H9 (cell line): Measurements from ENCODE around the gene RLF. TPM values are rescaled to one million over a fixed set of nuclear protein-coding genes. Genes with fewer than 3 reads are reported as not detected.

Experiments used
- DNase-seq: peaks from one replicate; pipeline ENCODE4 v3.0.0-alpha.2; 2017
- H2AFZ ChIP-seq: one replicate; pipeline ENCODE4 v1.6.1; 2013; ENCODE audit warnings: mild to moderate bottlenecking, low read length, control low read depth, moderate library complexity
- H2AK5ac ChIP-seq: 2 replicates; pipeline ENCODE4 v1.6.1; 2013; ENCODE audit warnings: low read length, control low read depth, mixed read lengths; ENCODE audit not compliant: insufficient read length
- H2BK120ac ChIP-seq: one replicate; pipeline ENCODE4 v1.6.1; 2013; ENCODE audit warnings: low read depth, mild to moderate bottlenecking, low read length, control low read depth, inconsistent platforms; ENCODE audit not compliant: poor library complexity, severe bottlenecking
- H2BK12ac ChIP-seq: 2 replicates; pipeline ENCODE4 v1.6.1; 2013; ENCODE audit warnings: low read length, control low read depth, mixed read lengths, low read depth; ENCODE audit not compliant: insufficient read length
- H2BK15ac ChIP-seq: 2 replicates; pipeline ENCODE4 v1.6.1; 2013; ENCODE audit warnings: low read depth, low read length, control low read depth
- H2BK20ac ChIP-seq: one replicate; pipeline ENCODE4 v1.6.1; 2013; ENCODE audit warnings: low read depth, mild to moderate bottlenecking, low read length, control low read depth, inconsistent platforms; ENCODE audit not compliant: poor library complexity, severe bottlenecking
- H2BK5ac ChIP-seq: 2 replicates; pipeline ENCODE4 v1.6.1; 2013; ENCODE audit warnings: low read length, control low read depth, mixed read lengths; ENCODE audit not compliant: insufficient read length
- H3K14ac ChIP-seq: 2 replicates; pipeline ENCODE4 v1.6.1; 2013; ENCODE audit warnings: low read length, control low read depth; ENCODE audit not compliant: insufficient read depth
- H3K18ac ChIP-seq: 2 replicates; pipeline ENCODE4 v1.6.1; 2013; ENCODE audit warnings: low read depth, mild to moderate bottlenecking, mixed read lengths, low read length, control low read depth; ENCODE audit not compliant: insufficient read length
- H3K23ac ChIP-seq: 2 replicates; pipeline ENCODE4 v1.6.1; 2013; ENCODE audit warnings: low read length, control low read depth, mixed read lengths, low read depth; ENCODE audit not compliant: insufficient read length
- H3K23me2 ChIP-seq: 2 replicates; pipeline ENCODE4 v1.6.1; 2013; ENCODE audit warnings: low read depth, mild to moderate bottlenecking, mixed read lengths, low read length, control low read depth; ENCODE audit not compliant: insufficient read length, poor library complexity, severe bottlenecking
- H3K27ac ChIP-seq: 2 replicates; pipeline ENCODE4 v1.5.1; 2013; ENCODE audit warnings: low read length, control low read depth, mixed read lengths, low read depth; ENCODE audit not compliant: insufficient read length
- H3K27me3 ChIP-seq: 2 replicates; pipeline ENCODE4 v1.6.1; 2013; ENCODE audit warnings: low read length, control low read depth, inconsistent platforms; ENCODE audit not compliant: insufficient read depth
- H3K4ac ChIP-seq: 2 replicates; pipeline ENCODE4 v1.6.1; 2013; ENCODE audit warnings: low read depth, mild to moderate bottlenecking, control low read depth, inconsistent platforms, low read length, moderate library complexity
- H3K4me1 ChIP-seq: 2 replicates; pipeline ENCODE4 v1.6.1; 2013; ENCODE audit warnings: low read length, control low read depth, inconsistent platforms; ENCODE audit not compliant: insufficient read depth
- H3K4me2 ChIP-seq: 2 replicates; pipeline ENCODE4 v1.6.1; 2013; ENCODE audit warnings: low read length, control low read depth, mixed read lengths; ENCODE audit not compliant: insufficient read length, insufficient read depth
- H3K56ac ChIP-seq: 2 replicates; pipeline ENCODE4 v1.6.1; 2013; ENCODE audit warnings: low read depth, mild to moderate bottlenecking, mixed read lengths, low read length, control low read depth; ENCODE audit not compliant: insufficient read length
- H3K79me1 ChIP-seq: 2 replicates; pipeline ENCODE4 v1.6.1; 2013; ENCODE audit warnings: low read depth, mild to moderate bottlenecking, moderate library complexity, low read length, control low read depth, inconsistent platforms; ENCODE audit not compliant: insufficient read depth, poor library complexity, severe bottlenecking
- H3K79me2 ChIP-seq: 2 replicates; pipeline ENCODE4 v1.6.1; 2013; ENCODE audit warnings: low read length, control low read depth, inconsistent platforms; ENCODE audit not compliant: insufficient read depth
- H3K9ac ChIP-seq: 2 replicates; pipeline ENCODE4 v1.6.1; 2013; ENCODE audit warnings: low read length, control low read depth, mixed read lengths; ENCODE audit not compliant: insufficient read length; ENCODE audit errors: extremely low read depth
- H3K9me3 ChIP-seq: one replicate; pipeline ENCODE4 v1.6.1; 2013; ENCODE audit warnings: low read depth, low read length, inconsistent platforms; ENCODE audit not compliant: control insufficient read depth
- H3T11ph ChIP-seq: one replicate; pipeline ENCODE4 v1.6.1; 2013; ENCODE audit warnings: mild to moderate bottlenecking, low read length, control low read depth, inconsistent platforms
- H4K20me1 ChIP-seq: one replicate; pipeline ENCODE4 v1.6.1; 2013; ENCODE audit not compliant: control insufficient read depth, insufficient read length, insufficient read depth
- H4K5ac ChIP-seq: 2 replicates; pipeline ENCODE4 v1.6.1; 2013; ENCODE audit warnings: low read depth, mild to moderate bottlenecking, mixed read lengths, low read length, control low read depth; ENCODE audit not compliant: insufficient read length
- H4K8ac ChIP-seq: replicated peaks from 2 replicates; pipeline ENCODE4 v1.6.1; 2013; ENCODE audit warnings: low read length, control low read depth, mixed read lengths, low read depth; ENCODE audit not compliant: insufficient read length
- H4K91ac ChIP-seq: 2 replicates; pipeline ENCODE4 v1.6.1; 2013; ENCODE audit warnings: low read depth, mild to moderate bottlenecking, moderate library complexity, mixed read lengths, low read length, control low read depth; ENCODE audit not compliant: insufficient read length
- H3K27ac Mint-ChIP-seq, 3 experiments: 2 replicates in 2 of 3; 3 replicates in 1 of 3; pipeline ENCODE4 v1.8.0; 2020 to 2021; ENCODE audit warnings: mixed read lengths in 3 of 3, mild to moderate bottlenecking in 1 of 3, moderate library complexity in 1 of 3
- H3K27me3 Mint-ChIP-seq: 2 replicates; pipeline ENCODE4 v1.8.0; 2021; ENCODE audit warnings: low read depth, mild to moderate bottlenecking, moderate library complexity, mixed read lengths
- H3K36me3 Mint-ChIP-seq, 3 experiments: 2 replicates in 2 of 3; 3 replicates in 1 of 3; pipeline ENCODE4 v1.8.0; 2020 to 2021; ENCODE audit warnings: low read depth in 3 of 3, mixed read lengths in 3 of 3; ENCODE audit not compliant: insufficient read depth in 1 of 3
- H3K4me1 Mint-ChIP-seq, 2 experiments: 2 replicates each; pipeline ENCODE4 v1.8.0; 2020; ENCODE audit warnings: mixed read lengths in 2 of 2
- H3K4me3 Mint-ChIP-seq, 2 experiments: 2 replicates in 1 of 2; 3 replicates in 1 of 2; pipeline ENCODE4 v1.8.0; 2020 to 2021; ENCODE audit warnings: mild to moderate bottlenecking in 2 of 2, mixed read lengths in 2 of 2, moderate library complexity in 1 of 2
- H3K9me3 Mint-ChIP-seq, 2 experiments: 2 replicates in 1 of 2; 3 replicates in 1 of 2; pipeline ENCODE4 v1.8.0; 2020; ENCODE audit warnings: mild to moderate bottlenecking in 2 of 2, mixed read lengths in 2 of 2, moderate library complexity in 1 of 2
- WGBS: extraction: QIAGEN DNeasy Blood & Tissue Kit; methylation state at CpG from one replicate; pipeline ENCODE4 v1.1.7; 2013; ENCODE audit warnings: missing lambda C conversion rate, low lambda C conversion rate, mixed read lengths; ENCODE audit not compliant: insufficient read length; ENCODE audit errors: extremely low coverage; 5-methylcytosine and 5-hydroxymethylcytosine counted together
- total RNA-seq: library from RNA; stranded (reverse); gene quantifications from 2 replicates; pipeline ENCODE4 v1.2.1, GENCODE V29; 2021
- TF ChIP-seq, protein P1 (sequence below): fragments of 200-600 bp; sonication (generic); conservative IDR thresholded peaks from 3 replicates; pipeline ENCODE4 v1.8.0; 2021; ENCODE audit warnings: antibody characterized with exemption, mild to moderate bottlenecking

Gene RLF
- total RNA-seq, 1 experiment from 2014 or later = 19.2 TPM

DNA sequence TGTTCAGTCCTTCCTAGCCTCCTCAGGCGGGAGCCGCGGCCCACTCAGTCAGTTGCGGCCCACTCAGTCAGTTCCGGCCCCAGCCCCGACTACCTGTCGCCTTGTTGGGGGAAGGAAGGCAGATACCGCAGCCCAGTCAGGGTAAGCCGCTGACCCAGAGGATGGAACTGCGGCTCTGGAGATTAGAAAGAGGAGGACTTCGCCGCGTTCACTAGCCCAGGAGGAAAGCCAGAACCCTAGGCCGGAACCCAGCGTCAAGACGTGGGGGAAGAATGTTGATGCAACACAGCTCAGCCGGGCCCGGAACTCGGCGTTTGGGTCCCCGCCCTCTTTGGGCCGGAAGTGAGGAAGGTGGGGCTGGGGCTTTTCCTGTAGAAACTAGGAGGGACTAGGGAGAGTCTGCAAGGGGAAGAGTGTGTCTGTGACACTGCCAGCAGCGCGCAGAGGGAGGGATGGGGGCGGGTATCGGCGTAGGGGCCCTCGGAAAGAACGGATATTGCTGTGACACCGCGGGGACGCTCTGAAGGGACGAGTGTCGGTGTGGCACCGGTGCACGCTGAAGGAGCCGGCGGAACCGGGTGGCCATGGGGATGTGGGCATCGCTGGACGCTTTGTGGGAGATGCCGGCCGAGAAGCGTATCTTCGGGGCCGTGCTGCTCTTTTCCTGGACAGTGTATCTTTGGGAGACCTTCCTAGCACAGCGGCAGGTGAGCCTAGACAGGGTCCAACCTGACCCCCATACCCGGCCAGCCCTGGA lies 96.7 kb downstream of the RLF start, which contains the start of gene ZMPSTE24:
ZMPSTE24 (plus strand) TSS at position 549 of the 757 bp plus-strand sequence; CDS start at position 585, 36 bp downstream.
- peak within 1 kb of the TSS; percentile 96 for H4K5ac ChIP-seq
- no peaks in the 10 kb centered on the region for H3K79me1 ChIP-seq
- H3K27me3 ChIP-seq = no peaks in the 10 kb centered on the region
- peak within 1 kb of the TSS; percentile 88 for H2AFZ ChIP-seq
- peak within 1 kb of the TSS; percentile 87 for H3K56ac ChIP-seq
- H2BK15ac ChIP-seq = no peak within 1 kb of the TSS
- H3K9me3 ChIP-seq = no peaks in the 10 kb centered on the region
- H2BK5ac ChIP-seq = peak within 1 kb of the TSS; percentile 24
- DNase-seq = peak; percentile 98
- Mint-ChIP-seq H3K27me3 (no peaks in the 10 kb centered on the region), H3K4me1 (peaks cover 3 to 5% of the 10 kb centered on the region in 2 experiments; a peak in 3 of 4 replicates), H3K36me3 (peaks cover 13 to 36% (median 32%) of the 10 kb centered on the region in 3 experiments; a peak in 6 of 7 replicates), H3K27ac (peak within 1 kb of the TSS; percentile 98 to 99 (median 98)), H3K4me3 (peak within 1 kb of the TSS; percentile 83 to 91), H3K9me3 (no peaks in the 10 kb centered on the region)
- no peak within 1 kb of the TSS for H4K8ac ChIP-seq
- H3K23me2 ChIP-seq = no peaks in the 10 kb centered on the region
- H2BK120ac ChIP-seq = no peak within 1 kb of the TSS
- peak within 1 kb of the TSS; percentile 88 for H3K27ac ChIP-seq
- WGBS = no CpG with 5 or more reads among the region's 48 CpGs
- no peak within 1 kb of the TSS for H4K91ac ChIP-seq
- H3K23ac ChIP-seq = no peak within 1 kb of the TSS
- no peak within 1 kb of the TSS for H2BK20ac ChIP-seq
- no peaks in the 10 kb centered on the region for H3K79me2 ChIP-seq
- H4K20me1 ChIP-seq = no peaks in the 10 kb centered on the region
- H3K4me2 ChIP-seq = peak within 1 kb of the TSS; percentile 93
- TF ChIP-seq, protein P1, sequence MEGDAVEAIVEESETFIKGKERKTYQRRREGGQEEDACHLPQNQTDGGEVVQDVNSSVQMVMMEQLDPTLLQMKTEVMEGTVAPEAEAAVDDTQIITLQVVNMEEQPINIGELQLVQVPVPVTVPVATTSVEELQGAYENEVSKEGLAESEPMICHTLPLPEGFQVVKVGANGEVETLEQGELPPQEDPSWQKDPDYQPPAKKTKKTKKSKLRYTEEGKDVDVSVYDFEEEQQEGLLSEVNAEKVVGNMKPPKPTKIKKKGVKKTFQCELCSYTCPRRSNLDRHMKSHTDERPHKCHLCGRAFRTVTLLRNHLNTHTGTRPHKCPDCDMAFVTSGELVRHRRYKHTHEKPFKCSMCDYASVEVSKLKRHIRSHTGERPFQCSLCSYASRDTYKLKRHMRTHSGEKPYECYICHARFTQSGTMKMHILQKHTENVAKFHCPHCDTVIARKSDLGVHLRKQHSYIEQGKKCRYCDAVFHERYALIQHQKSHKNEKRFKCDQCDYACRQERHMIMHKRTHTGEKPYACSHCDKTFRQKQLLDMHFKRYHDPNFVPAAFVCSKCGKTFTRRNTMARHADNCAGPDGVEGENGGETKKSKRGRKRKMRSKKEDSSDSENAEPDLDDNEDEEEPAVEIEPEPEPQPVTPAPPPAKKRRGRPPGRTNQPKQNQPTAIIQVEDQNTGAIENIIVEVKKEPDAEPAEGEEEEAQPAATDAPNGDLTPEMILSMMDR = no peak
- H3K18ac ChIP-seq = peak within 1 kb of the TSS; percentile 73
- H3K9ac ChIP-seq = peak within 1 kb of the TSS; percentile 96
- H3T11ph ChIP-seq = no peak within 1 kb of the TSS
- no peak within 1 kb of the TSS for H2AK5ac ChIP-seq
- H3K14ac ChIP-seq = peak within 1 kb of the TSS; percentile 91
- no peaks in the 10 kb centered on the region for H3K4me1 ChIP-seq
- no peak within 1 kb of the TSS for H3K4ac ChIP-seq
- no peak within 1 kb of the TSS for H2BK12ac ChIP-seq
